ENCODE data around the gene NEU2. TPM values are rescaled to one million over a fixed set of nuclear protein-coding genes. Genes with fewer than 3 reads are reported as not detected.

The NEU2 gene
- total and polyA plus RNA-seq, 4 donors: not detected

GRCh38 chr2:233042549-233042948 is 10.1 kb downstream of the NEU2 start:
- H3K9ac ChIP-seq (ENCODE audit: low read depth in 1 of 2, low read length in 2 of 2): no peak overlapping the region
- H3K4me1 ChIP-seq (ENCODE audit: control insufficient read depth in 4 of 4, insufficient read depth in 4 of 4, low read length in 3 of 4): peaks cover 0 to 5% (median 4%) of the 10 kb centered on the region in 4 donors
- no peak overlapping the region for H3K27ac ChIP-seq (ENCODE audit: low read depth in 1 of 2, low read length in 2 of 2)
- H3K9me3 ChIP-seq (ENCODE audit: control insufficient read depth in 4 of 4, low read length in 3 of 4): no peaks in the 10 kb centered on the region
- 92% methylated on average over 9 of the region's 9 CpGs for WGBS
- no peaks in the 10 kb centered on the region for H3K36me3 ChIP-seq (ENCODE audit: control insufficient read depth in 4 of 4, insufficient read depth in 3 of 4, low read depth in 1 of 4, low read length in 3 of 4)
- H3K27me3 ChIP-seq (ENCODE audit: control insufficient read depth in 4 of 4, insufficient read depth in 4 of 4, low read length in 3 of 4): no peaks in the 10 kb centered on the region
- no peak for DNase-seq (ENCODE audit: low spot score)
- H3K4me3 ChIP-seq (ENCODE audit: low read depth in 1 of 3, low read length in 3 of 3): no peak overlapping the region
- TF ChIP-seq HNF4G (IDR thresholded peaks at IDR 0.05) (no peak), TAF1 (conservative IDR thresholded peaks at IDR 0.05) (no peak), ZBTB33 (IDR thresholded peaks at IDR 0.05) (no peak), ATF3 (IDR thresholded peaks at IDR 0.05) (no peak), REST (IDR thresholded peaks at IDR 0.05) (no peak), RXRA (IDR thresholded peaks at IDR 0.05) (no peak), EGR1 (IDR thresholded peaks at IDR 0.05; ENCODE audit: low read depth in 2 of 2) (no peak), SP1 (IDR thresholded peaks at IDR 0.05) (no peak)

- DNase-seq (ENCODE audit: low spot score): no peak
- no peak for TF ChIP-seq RXRA (IDR thresholded peaks at IDR 0.05)
- no peak for TF ChIP-seq GABPA (IDR thresholded peaks at IDR 0.05 in 1 of 2, conservative IDR thresholded peaks at IDR 0.05 in 1 of 2)
- 93% methylated on average over 9 of the region's 9 CpGs for WGBS
- H3K27ac ChIP-seq (ENCODE audit: low read depth in 1 of 2, low read length in 2 of 2): no peak overlapping the region
- peaks cover 0 to 5% (median 4%) of the 10 kb centered on the region in 4 donors for H3K4me1 ChIP-seq (ENCODE audit: control insufficient read depth in 4 of 4, insufficient read depth in 4 of 4, low read length in 3 of 4)
- no peak overlapping the region for H3K4me3 ChIP-seq (ENCODE audit: low read depth in 1 of 3, low read length in 3 of 3)
- H3K9me3 ChIP-seq (ENCODE audit: control insufficient read depth in 4 of 4, low read length in 3 of 4): no peaks in the 10 kb centered on the region
- H3K9ac ChIP-seq (ENCODE audit: low read depth in 1 of 2, low read length in 2 of 2): no peak overlapping the region
- H3K27me3 ChIP-seq (ENCODE audit: control insufficient read depth in 4 of 4, insufficient read depth in 4 of 4, low read length in 3 of 4): no peaks in the 10 kb centered on the region
- H3K36me3 ChIP-seq (ENCODE audit: control insufficient read depth in 4 of 4, insufficient read depth in 3 of 4, low read depth in 1 of 4, low read length in 3 of 4): no peaks in the 10 kb centered on the region
These were observed 12.6 kb downstream of the NEU2 start for GRCh38 chr2:233044974-233045605.

- TF ChIP-seq GABPA (IDR thresholded peaks at IDR 0.05 in 1 of 2, conservative IDR thresholded peaks at IDR 0.05 in 1 of 2): no peak
- no peak for TF ChIP-seq ZBTB33 (IDR thresholded peaks at IDR 0.05)
- TF ChIP-seq ATF3 (IDR thresholded peaks at IDR 0.05): no peak
- TF ChIP-seq RXRA (IDR thresholded peaks at IDR 0.05): no peak
- TF ChIP-seq NR2F2 (IDR thresholded peaks at IDR 0.05): no peak
- TF ChIP-seq EGR1 (IDR thresholded peaks at IDR 0.05; ENCODE audit: low read depth in 2 of 2): no peak
- no peak for TF ChIP-seq FOXA2 (IDR thresholded peaks at IDR 0.05)
- TF ChIP-seq SP1 (IDR thresholded peaks at IDR 0.05): no peak
- no peak for TF ChIP-seq CTCF (IDR thresholded peaks at IDR 0.05; ENCODE audit: low read depth, low read length, missing input control)
- no peak for TF ChIP-seq HNF4G (IDR thresholded peaks at IDR 0.05)
- no peak for TF ChIP-seq TAF1 (conservative IDR thresholded peaks at IDR 0.05)
- H3K9me3 ChIP-seq (ENCODE audit: control insufficient read depth in 4 of 4, low read length in 3 of 4): no peaks in the 10 kb centered on the region
- H3K27me3 ChIP-seq (ENCODE audit: control insufficient read depth in 4 of 4, insufficient read depth in 4 of 4, low read length in 3 of 4): no peaks in the 10 kb centered on the region
- no peak overlapping the region for H3K27ac ChIP-seq (ENCODE audit: low read depth in 1 of 2, low read length in 2 of 2)
- no peaks in the 10 kb centered on the region for H3K36me3 ChIP-seq (ENCODE audit: control insufficient read depth in 4 of 4, insufficient read depth in 3 of 4, low read depth in 1 of 4, low read length in 3 of 4)
- WGBS: 99% methylated on average over 3 of the region's 3 CpGs
- DNase-seq (ENCODE audit: low spot score): no peak
- no peak overlapping the region for H3K9ac ChIP-seq (ENCODE audit: low read depth in 1 of 2, low read length in 2 of 2)
- H3K4me1 ChIP-seq (ENCODE audit: control insufficient read depth in 4 of 4, insufficient read depth in 4 of 4, low read length in 3 of 4): peaks cover 0 to 5% (median 4%) of the 10 kb centered on the region in 4 donors
- no peak overlapping the region for H3K4me3 ChIP-seq (ENCODE audit: low read depth in 1 of 3, low read length in 3 of 3)
These were observed 14.7 kb downstream of the NEU2 start for GRCh38 chr2:233047206-233047605.
